ENCODE data around the gene SKP1. TPM values are rescaled to one million over a fixed set of nuclear protein-coding genes. Genes with fewer than 3 reads are reported as not detected.

SKP1 gene
- total and polyA plus RNA-seq, 9 of the 15 experiments (the other 6 are each of a cell fraction or from before 2014, with no cell fraction given), result 301 to 2,109 (median 639) TPM

DNA sequence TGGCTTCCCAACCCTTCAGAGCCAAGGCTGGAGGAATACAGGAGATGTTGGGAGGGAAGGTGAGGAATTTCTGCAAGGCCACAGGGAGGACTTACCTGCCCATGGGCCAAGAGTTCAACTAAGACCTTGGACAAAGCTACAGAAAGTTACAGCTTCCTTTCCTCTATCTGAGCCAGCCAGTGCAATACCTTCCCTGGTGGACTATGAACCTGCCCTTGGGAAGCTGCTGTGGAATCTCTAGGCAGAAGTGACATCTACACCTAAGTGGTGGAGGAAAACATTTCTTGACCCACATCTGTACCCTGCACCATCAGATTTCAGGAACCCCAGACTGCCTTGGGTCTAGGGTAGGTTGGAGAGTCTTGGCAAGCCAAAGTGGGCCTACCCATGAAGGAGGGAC is 6.7 kb upstream of the SKP1 start:
- in situ Hi-C loops (cut with MboI) (loop anchor here (10.0 kb wide), 1 partner anchor 401 kb away; no protein-coding TSS in a partner anchor), intact Hi-C loops (cut with micrococcal nuclease) (no loop called here)
- H3K4me2 ChIP-seq (ENCODE audit: insufficient read depth, low read length), result no peak overlapping the region
- H3K4me3 ChIP-seq, result no peak overlapping the region
- no TSS peak for BruUV-seq (replicated peaks)
- H3K9me3 ChIP-seq (replicated peaks; ENCODE audit: control insufficient read depth, insufficient read depth, low read depth, low read length), result no peaks in the 10 kb centered on the region
- ChIA-PET CTCF (ENCODE audit: low intra/inter-chr PET ratio) (interaction anchor here (4.6 kb wide), 1 partner anchor 106 kb away, joined by 63 read pairs; no protein-coding TSS in a partner anchor), POLR2A (interaction anchor here (1.4 kb wide), 1 partner anchor 8 kb away, joined by 5 read pairs; no protein-coding TSS in a partner anchor)
- 0 out of 2 replicates have a peak, but pooled peaks cover 2% of the 10 kb centered on the region for H4K20me1 ChIP-seq (replicated peaks; ENCODE audit: control insufficient read depth, insufficient read depth, low read length)
- FAIRE-seq (no peak), ATAC-seq (no peak), DNase-seq (ENCODE audit: extremely low read depth in 1 of 4, low spot score in 3 of 4) (no peak)
- no peak overlapping the region for H3K27ac ChIP-seq (ENCODE audit: extremely low read depth, low read depth, low read length)
- H2AFZ ChIP-seq (ENCODE audit: low read depth, low read length), result no peak overlapping the region
- no peaks in the 10 kb centered on the region for H3K36me3 ChIP-seq (ENCODE audit: control insufficient read depth, insufficient read depth, low read length)
- peaks cover 9 to 18% of the 10 kb centered on the region in 2 experiments; a peak in 4 of 5 replicates for H3K4me1 ChIP-seq (replicated peaks in 1 of 2; ENCODE audit: control insufficient read depth in 2 of 2, insufficient read depth in 2 of 2, low read length in 2 of 2)
- H3K9me1 ChIP-seq (ENCODE audit: control insufficient read depth, insufficient read depth, low read length), result no peaks in the 10 kb centered on the region
- H3K27me3 ChIP-seq (ENCODE audit: control insufficient read depth in 2 of 2, insufficient read depth in 2 of 2, low read length in 2 of 2), result no peaks in the 10 kb centered on the region
- H3K79me2 ChIP-seq (ENCODE audit: control insufficient read depth, insufficient read depth, low read length), result no peaks in the 10 kb centered on the region
- no peak overlapping the region for H3K9ac ChIP-seq (ENCODE audit: insufficient read depth in 1 of 2, low read depth in 2 of 2, low read length in 2 of 2)
- TF ChIP-seq GTF2A2 (tag; IDR thresholded peaks at IDR 0.05), result no peak
- no peak for TF ChIP-seq ZBTB40 (IDR thresholded peaks at IDR 0.05)
- no peak for TF ChIP-seq ZBTB40 (CRISPR knock-in tag; IDR thresholded peaks at IDR 0.05)
- TF ChIP-seq BCOR (IDR thresholded peaks at IDR 0.05), result no peak
- no peak for TF ChIP-seq DMBX1 (CRISPR knock-in tag; IDR thresholded peaks at IDR 0.05; ENCODE audit: borderline replicate concordance)
- TF ChIP-seq IRF9 (tag; IDR thresholded peaks at IDR 0.05), result no peak
- TF ChIP-seq ZNF57 (CRISPR knock-in tag; IDR thresholded peaks at IDR 0.05), result no peak
- no peak for TF ChIP-seq ZSCAN32 (CRISPR knock-in tag; IDR thresholded peaks at IDR 0.05)
- no peak for TF ChIP-seq KAT7 (CRISPR knock-in tag; IDR thresholded peaks at IDR 0.05; ENCODE audit: borderline replicate concordance)
- TF ChIP-seq PYGO2 (tag; IDR thresholded peaks at IDR 0.05), result no peak
- no peak for TF ChIP-seq HNRNPLL (IDR thresholded peaks at IDR 0.05; ENCODE audit: low read depth, low read length, poor library complexity, severe bottlenecking)
- TF ChIP-seq, protein P1, sequence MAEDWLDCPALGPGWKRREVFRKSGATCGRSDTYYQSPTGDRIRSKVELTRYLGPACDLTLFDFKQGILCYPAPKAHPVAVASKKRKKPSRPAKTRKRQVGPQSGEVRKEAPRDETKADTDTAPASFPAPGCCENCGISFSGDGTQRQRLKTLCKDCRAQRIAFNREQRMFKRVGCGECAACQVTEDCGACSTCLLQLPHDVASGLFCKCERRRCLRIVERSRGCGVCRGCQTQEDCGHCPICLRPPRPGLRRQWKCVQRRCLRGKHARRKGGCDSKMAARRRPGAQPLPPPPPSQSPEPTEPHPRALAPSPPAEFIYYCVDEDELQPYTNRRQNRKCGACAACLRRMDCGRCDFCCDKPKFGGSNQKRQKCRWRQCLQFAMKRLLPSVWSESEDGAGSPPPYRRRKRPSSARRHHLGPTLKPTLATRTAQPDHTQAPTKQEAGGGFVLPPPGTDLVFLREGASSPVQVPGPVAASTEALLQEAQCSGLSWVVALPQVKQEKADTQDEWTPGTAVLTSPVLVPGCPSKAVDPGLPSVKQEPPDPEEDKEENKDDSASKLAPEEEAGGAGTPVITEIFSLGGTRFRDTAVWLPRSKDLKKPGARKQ (CRISPR knock-in tag; IDR thresholded peaks at IDR 0.05), result no peak

Data from K562 (cell line).